Measurements from ENCODE around the gene TTN.

Gene TTN

DNA sequence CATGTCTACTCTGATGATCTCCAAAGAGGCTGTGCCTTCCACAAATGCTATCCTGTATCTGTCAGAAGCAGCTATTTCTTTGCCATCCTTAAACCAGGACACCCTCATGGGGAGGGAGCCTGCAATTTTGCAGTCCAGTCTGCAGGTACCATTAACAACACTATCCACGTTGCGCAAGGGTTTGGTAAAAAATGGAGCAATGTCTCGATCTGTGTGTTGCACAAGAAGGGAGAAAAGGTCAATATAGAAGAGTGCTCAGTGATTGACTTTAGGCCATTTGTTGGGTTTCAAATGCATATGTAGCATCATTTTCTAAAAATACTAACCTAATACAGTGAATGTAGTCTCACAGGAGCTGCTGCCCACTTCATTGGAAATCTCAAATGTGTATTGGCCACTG lies 74.3 kb downstream of the TTN start:
- no peak overlapping the region for H3K18ac ChIP-seq (ENCODE audit: low read length)
- H3K9ac ChIP-seq (ENCODE audit: low read length) = no peak overlapping the region
- no peak overlapping the region for H4K5ac ChIP-seq (ENCODE audit: low read length)
- H3K79me1 ChIP-seq (ENCODE audit: low read length) = no peaks in the 10 kb centered on the region
- no peak overlapping the region for H3K23ac ChIP-seq (ENCODE audit: low read length)
- no peaks in the 10 kb centered on the region for H3K27me3 ChIP-seq (ENCODE audit: insufficient read depth, low read length, poor library complexity)
- no peak for DNase-seq
- no peak overlapping the region for H3K4ac ChIP-seq (ENCODE audit: low read depth, low read length)
- no peak overlapping the region for H2BK5ac ChIP-seq (ENCODE audit: low read length)
- no peaks in the 10 kb centered on the region for H3K79me2 ChIP-seq (ENCODE audit: control insufficient read depth, insufficient read depth, low read length)
- H3K4me3 ChIP-seq (ENCODE audit: low read length) = no peak overlapping the region
- no peaks in the 10 kb centered on the region for H3K4me1 ChIP-seq (ENCODE audit: control insufficient read depth, low read depth, low read length)
- no peak overlapping the region for H2BK15ac ChIP-seq (replicated peaks; ENCODE audit: low read depth)
- no peaks in the 10 kb centered on the region for H3K36me3 ChIP-seq (ENCODE audit: control insufficient read depth, insufficient read depth, low read length)
- H3K56ac ChIP-seq (ENCODE audit: low read length) = no peak overlapping the region
- no CpG with 5 or more reads among the region's 3 CpGs for WGBS (ENCODE audit: extremely low coverage, insufficient coverage, low lambda C conversion rate)
- no peak overlapping the region for H4K8ac ChIP-seq (ENCODE audit: low read depth, low read length)
- no peak overlapping the region for H3K27ac ChIP-seq (ENCODE audit: low read depth, low read length)
- no peak overlapping the region for H2AK5ac ChIP-seq (ENCODE audit: low read length)
- H3K4me2 ChIP-seq (ENCODE audit: low read length) = no peak overlapping the region
- H2BK120ac ChIP-seq (ENCODE audit: low read depth, low read length) = no peak overlapping the region

DNA sequence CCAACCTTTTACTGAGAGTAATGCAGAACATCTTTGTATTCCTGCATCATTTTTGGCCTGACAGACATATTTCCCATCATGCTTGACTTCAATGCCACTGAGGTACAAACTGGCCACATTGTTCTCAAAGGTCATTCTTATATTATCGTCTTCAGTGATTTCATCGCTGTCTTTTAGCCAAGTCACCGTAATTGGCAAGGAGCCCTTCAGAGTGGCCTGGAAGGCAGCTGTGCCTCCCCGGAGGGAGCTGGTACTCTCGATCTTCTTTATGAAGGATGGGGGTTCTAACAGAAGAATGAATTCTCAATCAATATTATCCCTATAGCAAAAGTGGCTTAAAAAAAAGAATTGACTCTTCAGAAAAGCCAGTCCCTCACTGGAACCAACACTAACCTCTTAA lies 75.9 kb downstream of the TTN start:
- H4K5ac ChIP-seq (ENCODE audit: low read length) = no peak overlapping the region
- no peak overlapping the region for H2BK15ac ChIP-seq (replicated peaks; ENCODE audit: low read depth)
- no peak overlapping the region for H3K4me2 ChIP-seq (ENCODE audit: low read length)
- no peak overlapping the region for H3K56ac ChIP-seq (ENCODE audit: low read length)
- H3K23ac ChIP-seq (ENCODE audit: low read length) = no peak overlapping the region
- no peak overlapping the region for H3K18ac ChIP-seq (ENCODE audit: low read length)
- H3K27ac ChIP-seq (ENCODE audit: low read depth, low read length) = no peak overlapping the region
- WGBS (ENCODE audit: extremely low coverage, insufficient coverage, low lambda C conversion rate) = no CpG with 5 or more reads among the region's 5 CpGs
- no peaks in the 10 kb centered on the region for H3K36me3 ChIP-seq (ENCODE audit: control insufficient read depth, insufficient read depth, low read length)
- H3K27me3 ChIP-seq (ENCODE audit: insufficient read depth, low read length, poor library complexity) = no peaks in the 10 kb centered on the region
- H2BK120ac ChIP-seq (ENCODE audit: low read depth, low read length) = no peak overlapping the region
- H2BK5ac ChIP-seq (ENCODE audit: low read length) = no peak overlapping the region
- H3K79me2 ChIP-seq (ENCODE audit: control insufficient read depth, insufficient read depth, low read length) = no peaks in the 10 kb centered on the region
- H3K4ac ChIP-seq (ENCODE audit: low read depth, low read length) = no peak overlapping the region
- no peak overlapping the region for H3K9ac ChIP-seq (ENCODE audit: low read length)
- no peak overlapping the region for H3K4me3 ChIP-seq (ENCODE audit: low read length)
- H4K8ac ChIP-seq (ENCODE audit: low read depth, low read length) = no peak overlapping the region
- no peak for DNase-seq
- no peaks in the 10 kb centered on the region for H3K4me1 ChIP-seq (ENCODE audit: control insufficient read depth, low read depth, low read length)
- no peak overlapping the region for H2AK5ac ChIP-seq (ENCODE audit: low read length)
- H3K79me1 ChIP-seq (ENCODE audit: low read length) = no peaks in the 10 kb centered on the region

DNA sequence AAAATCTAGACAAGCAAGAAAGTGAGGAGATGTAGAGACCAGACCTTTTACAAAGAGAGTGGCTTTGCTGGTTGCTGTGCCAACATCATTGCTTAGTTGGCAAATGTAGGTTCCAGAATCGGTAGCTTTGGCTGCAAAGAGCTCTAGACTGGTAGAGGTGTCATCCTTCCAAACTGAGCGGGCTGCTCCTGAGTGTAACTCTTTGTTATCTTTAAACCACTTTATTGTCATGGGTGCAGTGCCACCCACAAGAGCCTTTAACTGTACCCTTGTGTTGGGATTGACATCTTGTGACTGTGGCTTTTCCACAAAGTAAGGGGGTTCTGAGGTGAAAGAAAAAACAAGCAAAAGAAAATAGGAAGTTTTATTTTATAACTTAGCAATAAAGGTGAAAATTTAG lies 77.2 kb downstream of the TTN start:
- Histone ChIP-seq H3K23ac (ENCODE audit: low read length) (no peak overlapping the region), H3K4me1 (ENCODE audit: control insufficient read depth, low read depth, low read length) (no peaks in the 10 kb centered on the region), H3K79me1 (ENCODE audit: low read length) (no peaks in the 10 kb centered on the region), H2BK15ac (replicated peaks; ENCODE audit: low read depth) (no peak overlapping the region), H4K8ac (ENCODE audit: low read depth, low read length) (no peak overlapping the region), H3K79me2 (ENCODE audit: control insufficient read depth, insufficient read depth, low read length) (no peaks in the 10 kb centered on the region), H2BK120ac (ENCODE audit: low read depth, low read length) (no peak overlapping the region), H3K18ac (ENCODE audit: low read length) (no peak overlapping the region), H3K56ac (ENCODE audit: low read length) (no peak overlapping the region), H4K5ac (ENCODE audit: low read length) (no peak overlapping the region), H2AK5ac (ENCODE audit: low read length) (no peak overlapping the region), H3K4ac (ENCODE audit: low read depth, low read length) (no peak overlapping the region), H3K36me3 (ENCODE audit: control insufficient read depth, insufficient read depth, low read length) (no peaks in the 10 kb centered on the region), H2BK5ac (ENCODE audit: low read length) (no peak overlapping the region), H3K4me2 (ENCODE audit: low read length) (no peak overlapping the region), H3K27me3 (ENCODE audit: insufficient read depth, low read length, poor library complexity) (no peaks in the 10 kb centered on the region), H3K27ac (ENCODE audit: low read depth, low read length) (no peak overlapping the region), H3K4me3 (ENCODE audit: low read length) (no peak overlapping the region), H3K9ac (ENCODE audit: low read length) (no peak overlapping the region)
- WGBS (ENCODE audit: extremely low coverage, insufficient coverage, low lambda C conversion rate) = no CpG with 5 or more reads among the region's 2 CpGs
- no peak for DNase-seq

DNA sequence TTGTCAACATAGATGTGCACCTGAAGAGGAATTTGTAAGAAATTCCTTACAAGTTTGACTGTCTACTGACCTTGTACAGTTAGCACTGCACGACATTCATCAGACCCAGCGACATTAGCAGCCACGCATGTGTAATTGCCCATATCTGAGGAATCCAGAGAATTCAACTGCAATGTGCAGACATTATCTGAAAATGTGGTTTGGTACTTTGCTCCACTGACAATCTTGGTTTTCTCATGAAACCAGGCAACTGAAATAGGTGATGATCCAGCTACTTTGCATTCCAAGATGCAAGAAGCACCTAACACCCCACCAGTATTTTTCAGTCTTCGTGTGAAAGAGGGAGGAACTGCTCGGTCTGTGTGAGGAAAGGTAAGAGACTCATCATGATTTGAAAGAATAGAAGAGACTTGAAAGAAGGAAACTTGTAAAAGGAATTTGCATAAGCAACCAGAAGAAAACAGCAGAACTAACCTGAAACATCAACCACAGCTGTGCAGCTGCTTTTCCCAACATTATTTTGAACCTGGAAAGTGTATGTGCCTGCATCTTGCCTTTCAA lies 83.4 kb downstream of the TTN start:
- Histone ChIP-seq H4K5ac (ENCODE audit: low read length) (no peak overlapping the region), H3K4me3 (ENCODE audit: low read length) (no peak overlapping the region), H3K23ac (ENCODE audit: low read length) (no peak overlapping the region), H3K4ac (ENCODE audit: low read depth, low read length) (no peak overlapping the region), H3K18ac (ENCODE audit: low read length) (no peak overlapping the region), H2BK120ac (ENCODE audit: low read depth, low read length) (no peak overlapping the region), H2BK5ac (ENCODE audit: low read length) (no peak overlapping the region), H3K56ac (ENCODE audit: low read length) (no peak overlapping the region), H3K9ac (ENCODE audit: low read length) (no peak overlapping the region), H3K4me1 (ENCODE audit: control insufficient read depth, low read depth, low read length) (no peaks in the 10 kb centered on the region), H4K8ac (ENCODE audit: low read depth, low read length) (no peak overlapping the region), H3K36me3 (ENCODE audit: control insufficient read depth, insufficient read depth, low read length) (no peaks in the 10 kb centered on the region), H3K79me2 (ENCODE audit: control insufficient read depth, insufficient read depth, low read length) (no peaks in the 10 kb centered on the region), H3K27me3 (ENCODE audit: insufficient read depth, low read length, poor library complexity) (no peaks in the 10 kb centered on the region), H3K4me2 (ENCODE audit: low read length) (no peak overlapping the region), H2BK15ac (replicated peaks; ENCODE audit: low read depth) (no peak overlapping the region), H3K27ac (ENCODE audit: low read depth, low read length) (no peak overlapping the region), H2AK5ac (ENCODE audit: low read length) (no peak overlapping the region), H3K79me1 (ENCODE audit: low read length) (no peaks in the 10 kb centered on the region)
- no peak for DNase-seq
- no CpG with 5 or more reads among the region's 5 CpGs for WGBS (ENCODE audit: extremely low coverage, insufficient coverage, low lambda C conversion rate)

GRCh38 chr2:178722296-178722695 lies 84.9 kb downstream of the TTN start:
- H3K9ac ChIP-seq (ENCODE audit: low read length) = no peak overlapping the region
- WGBS (ENCODE audit: extremely low coverage, insufficient coverage, low lambda C conversion rate) = no CpG with 5 or more reads among the region's 3 CpGs
- H3K79me1 ChIP-seq (ENCODE audit: low read length) = no peaks in the 10 kb centered on the region

GRCh38 chr2:178718988-178719387 lies 88.2 kb downstream of the TTN start:
- no CpG with 5 or more reads among the region's 9 CpGs for whole genome bisulfite sequencing (ENCODE audit: extremely low coverage, insufficient coverage, low lambda C conversion rate)
- Histone ChIP-seq H2BK5ac (ENCODE audit: low read length) (no peak overlapping the region), H2BK120ac (ENCODE audit: low read depth, low read length) (no peak overlapping the region), H3K4me2 (ENCODE audit: low read length) (no peak overlapping the region), H2AK5ac (ENCODE audit: low read length) (no peak overlapping the region), H3K79me2 (ENCODE audit: control insufficient read depth, insufficient read depth, low read length) (no peaks in the 10 kb centered on the region), H4K5ac (ENCODE audit: low read length) (no peak overlapping the region), H3K9ac (ENCODE audit: low read length) (no peak overlapping the region), H3K36me3 (ENCODE audit: control insufficient read depth, insufficient read depth, low read length) (no peaks in the 10 kb centered on the region), H4K8ac (ENCODE audit: low read depth, low read length) (no peak overlapping the region), H3K18ac (ENCODE audit: low read length) (no peak overlapping the region), H3K27me3 (ENCODE audit: insufficient read depth, low read length, poor library complexity) (no peaks in the 10 kb centered on the region), H3K56ac (ENCODE audit: low read length) (no peak overlapping the region), H3K4me1 (ENCODE audit: control insufficient read depth, low read depth, low read length) (no peaks in the 10 kb centered on the region), H3K4me3 (ENCODE audit: low read length) (no peak overlapping the region), H3K23ac (ENCODE audit: low read length) (no peak overlapping the region), H3K27ac (ENCODE audit: low read depth, low read length) (no peak overlapping the region), H2BK15ac (replicated peaks; ENCODE audit: low read depth) (no peak overlapping the region), H3K4ac (ENCODE audit: low read depth, low read length) (no peak overlapping the region), H3K79me1 (ENCODE audit: low read length) (no peaks in the 10 kb centered on the region)
- DNase-seq = no peak

More at GRCh38 chr2:178722296-178722695, 84.9 kb downstream of the TTN start:
- Histone ChIP-seq H3K4me1 (ENCODE audit: control insufficient read depth, low read depth, low read length) (no peaks in the 10 kb centered on the region), H3K36me3 (ENCODE audit: control insufficient read depth, insufficient read depth, low read length) (no peaks in the 10 kb centered on the region), H2AK5ac (ENCODE audit: low read length) (no peak overlapping the region), H3K79me2 (ENCODE audit: control insufficient read depth, insufficient read depth, low read length) (no peaks in the 10 kb centered on the region), H3K4me3 (ENCODE audit: low read length) (no peak overlapping the region), H3K4ac (ENCODE audit: low read depth, low read length) (no peak overlapping the region), H4K5ac (ENCODE audit: low read length) (no peak overlapping the region), H2BK120ac (ENCODE audit: low read depth, low read length) (no peak overlapping the region), H2BK5ac (ENCODE audit: low read length) (no peak overlapping the region), H2BK15ac (replicated peaks; ENCODE audit: low read depth) (no peak overlapping the region), H3K4me2 (ENCODE audit: low read length) (no peak overlapping the region), H4K8ac (ENCODE audit: low read depth, low read length) (no peak overlapping the region), H3K18ac (ENCODE audit: low read length) (no peak overlapping the region), H3K27me3 (ENCODE audit: insufficient read depth, low read length, poor library complexity) (no peaks in the 10 kb centered on the region), H3K23ac (ENCODE audit: low read length) (no peak overlapping the region), H3K56ac (ENCODE audit: low read length) (no peak overlapping the region), H3K27ac (ENCODE audit: low read depth, low read length) (no peak overlapping the region)
- DNase-seq = no peak
